ENCODE measurements around the gene GGCT.
"Not testable (repeated sequence)": the region's sequence is repeated elsewhere in the genome, so short reads cannot be mapped to it uniquely, and the experiment has no call there.

GGCT gene, protein sequence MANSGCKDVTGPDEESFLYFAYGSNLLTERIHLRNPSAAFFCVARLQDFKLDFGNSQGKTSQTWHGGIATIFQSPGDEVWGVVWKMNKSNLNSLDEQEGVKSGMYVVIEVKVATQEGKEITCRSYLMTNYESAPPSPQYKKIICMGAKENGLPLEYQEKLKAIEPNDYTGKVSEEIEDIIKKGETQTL

GRCh38 chr7:30504301-30505173 is at the start of gene GGCT:
Gene GGCT (minus strand): TSS chr7:30504829. CDS start chr7:30504709, 120 bp downstream.
- peak; percentile 88 to 95 (median 95) for DNase-seq (ENCODE audit: low read depth in 3 of 3)

GRCh38 chr7:30553546-30553945 is 48.9 kb upstream of the GGCT start:
- no peak for DNase-seq (ENCODE audit: low read depth in 3 of 3)

DNA sequence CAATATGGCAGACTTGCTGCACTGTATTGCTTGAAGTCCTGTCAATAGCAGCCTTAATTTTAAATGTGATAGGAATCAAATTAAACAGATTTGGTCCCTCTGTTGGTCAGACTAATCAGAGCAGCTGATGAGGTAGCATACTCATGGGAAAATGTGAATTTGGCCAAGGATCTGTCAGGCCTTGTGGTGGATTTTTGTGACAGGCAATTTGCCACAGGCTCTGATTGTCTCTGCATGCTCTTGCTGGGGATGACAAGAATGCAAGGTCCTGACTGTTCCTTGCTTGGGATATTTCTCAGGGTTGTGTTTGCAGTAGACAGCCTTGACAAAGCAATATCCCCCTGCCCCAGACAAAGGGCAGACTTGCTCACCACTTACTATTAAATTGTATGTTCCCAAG is 48.5 kb upstream of the GGCT start:
- no peak for DNase-seq (ENCODE audit: low read depth in 3 of 3)

- DNase-seq (ENCODE audit: low read depth in 3 of 3): no peak
Observed at GRCh38 chr7:30552330-30552729, 47.7 kb upstream of the GGCT start.

- DNase-seq (ENCODE audit: low read depth in 3 of 3): no peak
Observed at GRCh38 chr7:30549931-30550493, 45.4 kb upstream of the GGCT start.

GRCh38 chr7:30548845-30549244 is 44.2 kb upstream of the GGCT start:
- peak; percentile 4 to 9 (median 8) for DNase-seq (ENCODE audit: low read depth in 3 of 3)

GRCh38 chr7:30546596-30546995 is 42.0 kb upstream of the GGCT start:
- no peak for DNase-seq (ENCODE audit: low read depth in 3 of 3)

DNA sequence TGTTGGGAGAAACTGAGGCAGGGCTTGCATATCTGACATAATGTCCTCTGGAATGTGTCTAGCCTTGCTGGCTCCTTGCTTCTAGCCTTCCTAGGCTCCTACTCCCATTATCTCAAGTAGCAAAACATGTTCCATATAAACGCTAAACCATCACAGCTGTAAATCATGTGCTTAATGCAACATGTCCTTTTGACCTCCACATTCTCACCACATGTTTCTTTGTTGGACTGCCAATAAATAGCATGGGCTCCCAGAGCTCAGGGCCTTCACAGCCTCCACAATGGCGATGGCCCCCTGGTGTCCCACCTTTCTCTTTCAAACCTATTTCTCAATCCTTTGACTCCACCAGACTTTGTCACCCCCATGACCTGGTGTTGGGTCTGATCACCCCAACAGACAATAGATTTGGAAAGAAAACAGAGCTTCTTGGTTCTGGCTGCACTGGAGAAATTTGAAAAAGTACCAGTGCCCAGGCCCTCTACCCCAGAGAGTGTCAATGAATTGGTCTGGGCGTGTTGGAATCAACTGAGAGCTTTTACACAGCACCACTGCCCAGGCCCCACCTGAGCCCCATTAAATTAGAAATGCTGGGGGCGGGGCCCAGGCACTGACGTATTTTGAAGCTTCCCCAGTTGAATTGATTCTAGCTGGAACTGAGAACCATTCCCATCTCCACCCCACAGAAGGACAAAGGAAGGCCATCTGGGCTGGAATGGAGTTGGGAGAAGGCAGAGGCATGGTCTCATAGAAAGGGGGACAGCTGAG is 41.3 kb upstream of the GGCT start:
- no peak for DNase-seq (ENCODE audit: low read depth in 3 of 3)

- DNase-seq (ENCODE audit: low read depth in 3 of 3): no peak
Observed at GRCh38 chr7:30543813-30544525, 39.3 kb upstream of the GGCT start.

GRCh38 chr7:30543115-30543514 is 38.5 kb upstream of the GGCT start:
- DNase-seq (ENCODE audit: low read depth in 3 of 3): not testable (repeated sequence)

DNA sequence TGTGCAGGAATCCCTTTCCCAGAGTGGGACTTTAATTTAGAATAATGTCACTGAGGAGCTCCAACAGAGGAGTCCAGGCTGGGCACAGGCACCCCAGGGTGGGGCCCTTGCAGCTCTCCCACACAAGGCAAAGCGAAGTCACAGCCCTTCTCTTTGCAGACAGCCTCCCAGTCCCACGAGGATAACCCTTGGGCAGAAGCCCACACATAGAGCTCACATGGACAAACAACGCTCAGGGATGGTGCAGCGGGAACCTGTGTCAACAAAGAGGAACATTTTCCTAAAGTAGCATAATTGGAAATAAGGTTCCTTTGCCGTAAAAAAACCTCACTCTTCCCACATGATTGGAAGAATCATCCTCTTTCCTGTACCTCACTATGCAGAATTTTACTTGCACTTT is 29.3 kb upstream of the GGCT start:
- no peak for DNase-seq (ENCODE audit: low read depth in 3 of 3)

GRCh38 chr7:30531286-30531685 is 26.7 kb upstream of the GGCT start:
- no peak for DNase-seq (ENCODE audit: low read depth in 3 of 3)

GRCh38 chr7:30530373-30530772 is 25.7 kb upstream of the GGCT start:
- DNase-seq (ENCODE audit: low read depth in 3 of 3): no peak

- no peak for DNase-seq (ENCODE audit: low read depth in 3 of 3)
Observed at GRCh38 chr7:30528779-30529178, 24.1 kb upstream of the GGCT start.

- DNase-seq (ENCODE audit: low read depth in 3 of 3): not testable (repeated sequence)
Observed at GRCh38 chr7:30527297-30527696, 22.7 kb upstream of the GGCT start.

GRCh38 chr7:30526163-30526562 is 21.5 kb upstream of the GGCT start:
- no peak for DNase-seq (ENCODE audit: low read depth in 3 of 3)

- DNase-seq (ENCODE audit: low read depth in 3 of 3): no peak
Observed at GRCh38 chr7:30525429-30525828, 20.8 kb upstream of the GGCT start.

DNA sequence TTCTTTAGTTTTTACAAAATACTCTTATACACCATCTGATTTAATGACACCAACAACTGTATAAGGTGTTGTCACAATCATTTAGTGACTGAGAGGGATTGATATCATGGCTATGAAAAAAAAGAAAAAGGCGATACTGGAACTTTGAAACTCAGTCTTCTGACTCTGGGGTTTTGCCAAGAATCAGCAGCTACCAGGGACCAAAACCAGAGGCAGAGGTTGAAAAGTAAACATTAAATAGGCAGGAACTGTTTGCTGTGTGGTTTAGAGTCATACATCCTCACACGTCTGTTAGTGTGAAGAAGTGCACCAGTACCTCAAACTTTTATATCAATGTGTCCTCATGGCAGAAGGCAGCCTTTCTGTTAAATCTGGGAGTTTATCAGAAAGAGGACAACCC is 19.9 kb upstream of the GGCT start:
- DNase-seq (ENCODE audit: low read depth in 3 of 3): no peak

DNA sequence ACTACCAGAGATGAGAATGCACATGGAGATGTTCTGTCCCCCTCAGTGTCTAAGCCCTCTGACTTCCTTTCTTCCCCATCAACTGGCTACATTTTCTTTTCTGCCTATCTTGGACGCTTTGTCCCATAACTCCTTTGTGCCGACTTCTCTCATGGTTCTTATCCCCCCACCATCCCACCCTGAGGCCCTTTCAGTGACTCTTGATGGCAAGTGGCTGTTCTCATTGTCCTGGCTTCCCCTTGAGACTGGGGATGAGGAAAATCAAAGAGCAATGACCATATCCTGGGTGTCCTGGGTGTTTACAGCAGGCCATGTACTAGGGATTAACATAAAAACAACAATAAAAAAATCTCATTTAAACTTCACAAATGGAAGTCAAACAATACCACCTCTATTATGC is 18.8 kb upstream of the GGCT start:
- DNase-seq (ENCODE audit: low read depth in 3 of 3): no peak

GRCh38 chr7:30522159-30522558 is 17.5 kb upstream of the GGCT start:
- no peak for DNase-seq (ENCODE audit: low read depth in 3 of 3)

GRCh38 chr7:30521532-30521931 is 16.9 kb upstream of the GGCT start:
- no peak for DNase-seq (ENCODE audit: low read depth in 3 of 3)

- no peak for DNase-seq (ENCODE audit: low read depth in 3 of 3)
Observed at GRCh38 chr7:30519122-30519521, 14.5 kb upstream of the GGCT start.

All from stimulated activated CD4-positive, alpha-beta T cell treated with anti-CD3 and anti-CD28 coated beads, TNF-alpha, amount 100 ng/mL, for 4 hours (primary cell).